Chondrocyte (in vitro differentiated cells): Measurements from ENCODE around the gene EPB41L2. TPM values are rescaled to one million over a fixed set of nuclear protein-coding genes. Genes with fewer than 3 reads are reported as not detected.
A peak's percentile ranks its signal among the peaks of the same experiment; 100 is the strongest.

Experiments
- DNase-seq: peaks from one replicate; pipeline ENCODE4 v3.0.0; 2021; ENCODE audit warnings: mixed read lengths, low spot score
- H3K27ac Mint-ChIP-seq: one replicate; pipeline ENCODE4 v1.8.0; 2021; ENCODE audit warnings: mild to moderate bottlenecking, moderate library complexity, mixed read lengths; ENCODE audit not compliant: unreplicated experiment
- H3K27me3 Mint-ChIP-seq: 2 replicates; pipeline ENCODE4 v1.8.0; 2021; ENCODE audit warnings: low read depth, mixed read lengths
- H3K36me3 Mint-ChIP-seq: 2 replicates; pipeline ENCODE4 v1.8.0; 2021; ENCODE audit warnings: low read depth, mixed read lengths
- H3K4me1 Mint-ChIP-seq: 2 replicates; pipeline ENCODE4 v1.8.0; 2021; ENCODE audit warnings: low read depth, mild to moderate bottlenecking, mixed read lengths
- H3K4me3 Mint-ChIP-seq: one replicate; pipeline ENCODE4 v1.8.0; 2021; ENCODE audit warnings: mild to moderate bottlenecking, moderate library complexity, mixed read lengths; ENCODE audit not compliant: unreplicated experiment
- H3K9me3 Mint-ChIP-seq: 2 replicates; pipeline ENCODE4 v1.8.0; 2021; ENCODE audit warnings: low read depth, mixed read lengths
- total RNA-seq: library from RNA; stranded (reverse); gene quantifications from 3 replicates; pipeline ENCODE4 v1.2.1, GENCODE V29; 2021
- TF ChIP-seq, protein P1 (sequence below): fragments of 200-600 bp; sonication (generic); IDR thresholded peaks from 2 replicates; pipeline ENCODE4 v1.5.0; 2021; ENCODE audit warnings: antibody characterized with exemption, mild to moderate bottlenecking, moderate library complexity

EPB41L2 gene
- total RNA-seq, 1 donor from 2014 or later, result 65.8 TPM

DNA sequence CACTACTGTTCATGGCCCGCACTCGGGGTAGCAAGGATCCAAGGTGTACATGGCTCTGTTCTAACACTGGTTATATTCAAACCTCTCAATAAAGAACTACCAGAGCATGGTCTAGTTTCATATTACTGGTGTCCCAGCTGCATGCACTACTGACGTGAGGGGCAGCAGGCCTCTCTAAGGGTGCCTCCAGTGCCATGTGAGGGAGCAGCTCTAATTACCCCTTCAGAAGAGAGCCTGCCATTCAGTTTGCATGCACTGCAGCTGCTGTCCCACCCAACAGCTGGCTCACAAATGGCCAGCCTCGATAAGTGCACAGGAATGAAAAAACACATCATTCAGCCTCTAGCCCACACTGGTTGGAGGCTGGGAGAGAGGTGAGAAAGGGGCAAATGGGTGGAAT is 150.6 kb downstream of the EPB41L2 start:
- Mint-ChIP-seq H3K36me3 (peaks cover 3% of the 10 kb centered on the region), H3K9me3 (peaks cover 6% of the 10 kb centered on the region), H3K27me3 (no peaks in the 10 kb centered on the region), H3K4me1 (peaks cover 10% of the 10 kb centered on the region), H3K4me3 (no peak overlapping the region), H3K27ac (no peak overlapping the region)
- TF ChIP-seq, protein P1, sequence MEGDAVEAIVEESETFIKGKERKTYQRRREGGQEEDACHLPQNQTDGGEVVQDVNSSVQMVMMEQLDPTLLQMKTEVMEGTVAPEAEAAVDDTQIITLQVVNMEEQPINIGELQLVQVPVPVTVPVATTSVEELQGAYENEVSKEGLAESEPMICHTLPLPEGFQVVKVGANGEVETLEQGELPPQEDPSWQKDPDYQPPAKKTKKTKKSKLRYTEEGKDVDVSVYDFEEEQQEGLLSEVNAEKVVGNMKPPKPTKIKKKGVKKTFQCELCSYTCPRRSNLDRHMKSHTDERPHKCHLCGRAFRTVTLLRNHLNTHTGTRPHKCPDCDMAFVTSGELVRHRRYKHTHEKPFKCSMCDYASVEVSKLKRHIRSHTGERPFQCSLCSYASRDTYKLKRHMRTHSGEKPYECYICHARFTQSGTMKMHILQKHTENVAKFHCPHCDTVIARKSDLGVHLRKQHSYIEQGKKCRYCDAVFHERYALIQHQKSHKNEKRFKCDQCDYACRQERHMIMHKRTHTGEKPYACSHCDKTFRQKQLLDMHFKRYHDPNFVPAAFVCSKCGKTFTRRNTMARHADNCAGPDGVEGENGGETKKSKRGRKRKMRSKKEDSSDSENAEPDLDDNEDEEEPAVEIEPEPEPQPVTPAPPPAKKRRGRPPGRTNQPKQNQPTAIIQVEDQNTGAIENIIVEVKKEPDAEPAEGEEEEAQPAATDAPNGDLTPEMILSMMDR, result no peak
- DNase-seq, result no peak

DNA sequence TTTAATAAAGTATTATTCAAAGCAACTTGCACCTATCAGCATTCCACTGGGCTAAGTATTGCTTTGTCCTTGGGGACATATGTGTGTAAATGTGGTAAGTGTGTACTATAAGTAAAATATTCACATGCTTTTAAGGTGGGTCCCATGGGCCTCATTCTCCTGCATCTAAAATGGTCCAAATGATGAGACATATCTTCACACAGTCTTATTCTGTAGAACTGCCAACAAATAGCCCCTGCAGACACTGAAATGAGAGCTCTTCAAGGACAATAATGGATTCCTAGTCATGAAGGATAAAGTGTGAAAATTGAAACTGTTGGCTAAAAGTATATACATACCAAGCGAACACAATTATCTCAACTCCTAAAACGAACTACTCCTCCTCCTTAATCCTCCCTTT is 154.1 kb downstream of the EPB41L2 start:
- DNase-seq, result no peak
- Mint-ChIP-seq H3K4me1 (peaks cover 22% of the 10 kb centered on the region), H3K4me3 (no peak overlapping the region), H3K9me3 (peaks cover 6% of the 10 kb centered on the region), H3K36me3 (peaks cover 3% of the 10 kb centered on the region), H3K27ac (no peak overlapping the region), H3K27me3 (no peaks in the 10 kb centered on the region)
- TF ChIP-seq, protein P1, result no peak

DNA sequence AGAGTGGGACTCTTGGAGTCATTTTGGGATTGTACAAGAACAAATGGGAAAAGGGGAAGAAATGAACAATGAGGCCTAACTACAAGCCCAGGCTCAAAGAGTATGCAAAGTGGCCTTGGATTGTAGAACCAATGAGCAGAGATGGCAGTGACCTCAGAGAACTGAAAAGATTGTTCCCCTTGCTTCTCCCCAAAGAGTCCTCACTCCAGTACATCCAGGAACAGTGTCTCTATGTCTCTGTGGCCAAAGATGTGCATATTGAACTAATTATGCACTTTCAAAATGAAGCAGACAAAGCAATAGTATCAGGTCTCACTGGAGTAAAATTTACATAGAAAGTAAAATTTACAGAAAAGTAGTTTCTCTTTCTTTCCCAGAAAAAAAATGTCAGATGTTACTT is 154.9 kb downstream of the EPB41L2 start:
- no peak overlapping the region for H3K4me3 Mint-ChIP-seq
- peaks cover 3% of the 10 kb centered on the region for H3K36me3 Mint-ChIP-seq
- TF ChIP-seq, protein P1, result no peak
- peaks cover 22% of the 10 kb centered on the region for H3K4me1 Mint-ChIP-seq
- DNase-seq, result no peak
- H3K27me3 Mint-ChIP-seq, result no peaks in the 10 kb centered on the region
- peaks cover 6% of the 10 kb centered on the region for H3K9me3 Mint-ChIP-seq
- H3K27ac Mint-ChIP-seq, result no peak overlapping the region

DNA sequence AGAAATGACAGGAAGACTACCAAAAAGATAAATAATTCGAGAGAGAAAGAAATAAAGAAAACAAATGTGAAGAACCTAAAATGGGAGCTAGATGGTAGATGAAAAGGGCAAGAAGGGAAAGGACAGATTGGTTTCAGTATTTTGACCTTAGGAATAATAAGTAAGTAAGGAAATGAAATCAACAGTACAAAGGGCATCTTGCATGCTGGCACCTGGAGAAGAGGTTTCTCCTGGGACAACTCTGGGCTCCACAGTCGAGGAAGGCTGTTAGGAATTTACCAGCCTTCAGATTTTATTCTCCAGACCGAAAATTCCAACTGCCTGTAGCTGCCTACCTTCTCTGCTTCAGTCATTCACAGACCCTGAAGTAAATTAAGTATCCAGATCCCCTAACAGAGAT is 155.4 kb downstream of the EPB41L2 start:
- H3K4me1 Mint-ChIP-seq, result peaks cover 22% of the 10 kb centered on the region
- H3K27ac Mint-ChIP-seq, result peak overlapping the region; percentile 0
- peaks cover 3% of the 10 kb centered on the region for H3K36me3 Mint-ChIP-seq
- peaks cover 6% of the 10 kb centered on the region for H3K9me3 Mint-ChIP-seq
- H3K27me3 Mint-ChIP-seq, result no peaks in the 10 kb centered on the region
- TF ChIP-seq, protein P1, result no peak
- DNase-seq, result no peak
- no peak overlapping the region for H3K4me3 Mint-ChIP-seq

DNA sequence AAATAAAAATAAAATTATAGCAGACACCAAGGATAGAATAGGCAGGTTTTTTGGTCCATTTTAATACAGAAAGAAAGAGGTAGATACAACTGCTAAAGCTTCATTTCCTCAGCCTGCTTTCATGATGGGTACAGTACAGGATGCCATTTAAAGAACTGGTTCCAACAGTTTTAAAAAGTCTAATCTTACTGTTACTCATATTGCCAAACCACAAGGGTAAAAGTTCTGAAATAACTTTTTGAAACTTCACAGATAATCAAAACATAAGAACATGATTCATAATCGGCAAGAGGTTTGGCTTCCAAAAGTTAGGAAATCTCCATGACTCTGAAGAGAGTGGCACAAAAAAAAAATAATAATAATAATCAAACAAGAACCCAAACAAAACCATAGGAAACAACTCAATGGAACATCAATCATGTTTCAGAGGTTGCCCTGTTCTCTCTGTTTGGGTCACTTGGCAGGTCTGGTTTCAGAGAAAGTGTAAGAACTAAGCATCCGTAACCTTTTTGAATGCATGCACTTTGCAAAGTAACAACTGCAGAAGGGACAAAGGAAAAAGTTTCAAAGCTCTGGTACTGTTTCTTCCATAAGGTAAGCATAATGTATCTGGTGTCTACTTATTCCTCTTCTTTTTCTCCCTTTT is 156.2 kb downstream of the EPB41L2 start:
- Mint-ChIP-seq H3K36me3 (peaks cover 3% of the 10 kb centered on the region), H3K27ac (peak overlapping the region; percentile 54), H3K9me3 (peaks cover 6% of the 10 kb centered on the region), H3K27me3 (no peaks in the 10 kb centered on the region), H3K4me3 (no peak overlapping the region), H3K4me1 (peaks cover 22% of the 10 kb centered on the region)
- no peak for DNase-seq
- TF ChIP-seq, protein P1, result no peak
